ENCODE data around the gene SMR3A.

The SMR3A gene

DNA sequence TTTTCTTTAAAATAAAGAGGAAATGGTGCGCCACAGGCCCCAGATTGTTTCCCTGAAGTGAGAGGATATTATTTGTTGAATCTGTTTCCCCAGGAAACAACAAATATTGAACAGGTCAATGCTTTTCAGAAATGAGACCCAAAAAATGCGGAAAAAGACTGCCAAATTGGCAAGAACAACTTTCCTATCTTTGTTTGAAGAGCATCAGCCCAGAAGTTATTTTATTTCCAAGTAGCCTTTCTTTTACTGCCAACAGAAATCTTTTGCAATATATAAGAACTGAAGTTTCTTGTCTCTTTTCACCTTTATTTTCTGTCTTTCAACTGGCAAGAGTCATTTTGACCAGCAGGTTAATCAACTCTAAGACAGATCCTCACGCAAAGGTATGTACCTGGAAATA, at the start of gene SMR3A:
Gene SMR3A, plus strand, starts transcription at position 301 of the 400 bp plus-strand sequence. CDS start 1,356 bp downstream, outside the sequence.
- no peak for DNase-seq

DNA sequence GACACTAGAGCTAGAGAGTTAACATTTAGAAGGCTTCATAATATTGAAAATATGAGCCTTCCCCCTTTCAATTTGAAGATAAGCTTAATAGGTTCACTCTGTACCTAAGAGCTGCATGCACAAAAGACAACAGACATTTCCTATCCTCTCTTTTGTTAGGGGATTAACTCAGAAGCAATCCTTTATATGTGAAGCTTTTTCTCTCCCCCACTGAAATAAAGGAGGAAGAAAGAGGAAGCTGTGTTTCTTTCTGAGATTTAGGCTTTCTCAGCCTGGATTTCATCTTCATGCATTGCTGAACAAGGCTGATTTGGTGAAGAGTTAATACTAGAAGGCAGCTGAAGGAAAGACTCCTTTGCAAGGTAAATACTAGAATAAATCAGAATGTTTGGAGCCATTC, 46.8 kb upstream of the SMR3A start:
- DNase-seq = no peak

GRCh38 chr4:70315928-70316327, 44.6 kb upstream of the SMR3A start:
- no peak for DNase-seq

GRCh38 chr4:70326052-70326451, 34.5 kb upstream of the SMR3A start:
- DNase-seq = no peak

- no peak for DNase-seq
These were observed 25.9 kb upstream of the SMR3A start, which contains the start of gene CABS1 for GRCh38 chr4:70334681-70335080. Gene CABS1, plus strand, starts transcription at chr4:70334981. Its CDS starts 59 bp downstream, at chr4:70335040.

DNA sequence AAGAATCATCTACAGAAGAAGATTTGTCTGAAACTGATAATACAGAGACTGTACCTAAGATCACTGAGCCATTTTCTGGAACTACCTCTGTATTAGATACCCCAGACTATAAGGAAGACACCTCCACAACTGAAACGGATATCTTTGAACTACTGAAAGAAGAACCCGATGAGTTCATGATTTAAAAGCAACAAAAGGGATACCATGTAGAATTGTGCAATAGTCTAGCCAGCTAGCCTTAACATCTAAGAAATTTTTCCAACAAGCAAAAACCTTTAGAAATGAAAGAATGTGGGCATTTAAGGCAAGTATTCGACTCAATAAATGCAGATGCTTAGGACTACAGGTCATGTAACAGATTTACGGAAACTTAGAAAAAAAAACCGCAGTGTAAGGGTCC, 24.5 kb upstream of the SMR3A start:
- DNase-seq = no peak

- DNase-seq = no peak
These were observed 22.6 kb upstream of the SMR3A start for GRCh38 chr4:70337886-70338420.

DNA sequence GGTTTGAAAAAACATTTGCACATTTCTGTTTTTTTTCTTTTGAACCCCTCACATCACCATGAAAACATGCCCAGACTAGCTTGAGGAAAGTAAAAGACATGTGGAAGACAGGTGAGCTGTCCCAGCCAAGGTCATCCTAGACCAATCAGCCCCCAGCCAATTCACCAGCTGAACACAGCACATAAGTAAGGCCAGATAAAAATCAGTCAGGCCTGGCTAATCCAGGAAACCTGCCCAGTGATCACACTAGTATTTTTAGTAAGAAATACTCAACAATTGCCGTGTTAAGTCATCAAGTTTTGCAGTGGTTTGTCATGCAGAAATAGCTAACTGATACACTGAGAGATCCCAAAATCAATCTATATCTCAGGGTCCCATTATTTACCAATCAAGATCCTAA, 4.4 kb upstream of the SMR3A start:
- no peak for DNase-seq

DNA sequence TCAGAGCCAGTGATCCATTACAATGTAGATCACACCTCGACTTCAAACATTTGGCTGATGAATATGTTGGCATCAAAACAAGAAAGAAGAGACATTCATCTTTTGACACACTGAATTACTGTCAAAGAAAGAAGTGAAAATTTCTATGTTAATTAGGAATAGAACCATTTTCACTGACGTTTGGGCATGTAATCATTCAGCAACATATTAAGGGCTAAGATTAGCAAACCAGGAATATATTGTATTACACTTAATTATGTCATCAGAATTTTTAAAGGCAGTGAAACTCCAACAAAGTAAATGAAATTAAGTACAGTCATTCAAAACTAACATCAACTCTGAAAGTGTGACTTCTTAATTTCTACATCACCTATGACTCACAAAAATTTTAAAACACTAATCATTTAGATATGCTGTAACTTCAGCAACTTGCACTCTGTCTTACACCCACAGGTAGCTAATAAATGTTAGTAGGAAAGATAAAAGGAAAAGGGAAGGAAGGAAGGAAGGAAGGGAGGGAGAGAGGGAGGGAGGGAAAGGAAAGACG, 1.4 kb upstream of the SMR3A start:
- DNase-seq = no peak

DNA sequence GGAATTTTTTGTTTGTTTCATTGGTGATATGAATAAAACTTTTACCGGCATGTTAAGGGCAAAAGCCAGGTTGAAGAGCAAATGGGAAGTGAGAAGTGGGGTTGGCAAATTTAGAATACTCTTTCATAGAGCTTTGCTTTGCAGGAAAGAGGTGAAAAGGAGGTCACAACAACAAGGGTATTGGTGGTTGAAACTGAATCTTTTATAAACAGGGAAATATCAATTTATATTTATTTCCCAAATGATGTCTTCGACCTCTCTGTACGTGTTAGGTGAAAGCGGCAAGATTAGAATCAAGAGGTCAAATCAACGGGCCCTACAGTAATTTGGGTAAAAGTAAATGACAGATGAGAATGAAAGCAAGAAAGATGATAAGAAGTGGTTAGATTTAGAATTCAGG, 3.4 kb downstream of the SMR3A start:
- no peak for DNase-seq

DNA sequence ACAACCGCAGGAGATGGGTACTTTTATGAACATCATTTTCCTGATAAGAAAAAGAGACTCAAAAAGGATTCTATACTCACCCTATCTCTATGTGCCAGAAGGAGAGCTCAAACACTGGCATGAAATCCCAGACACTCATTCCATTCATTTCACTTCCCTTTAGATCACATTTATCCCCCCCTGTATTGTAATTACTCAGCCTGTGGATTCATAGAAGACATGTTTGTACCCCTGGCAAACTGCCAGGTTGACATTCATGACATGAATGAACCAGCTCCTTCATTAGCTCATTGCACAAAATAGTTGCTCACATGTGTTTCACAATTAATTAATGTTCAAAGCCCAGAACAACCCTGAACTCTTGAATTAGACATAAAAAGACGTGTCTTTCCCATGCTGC, 4.9 kb downstream of the SMR3A start:
- DNase-seq = no peak

DNA sequence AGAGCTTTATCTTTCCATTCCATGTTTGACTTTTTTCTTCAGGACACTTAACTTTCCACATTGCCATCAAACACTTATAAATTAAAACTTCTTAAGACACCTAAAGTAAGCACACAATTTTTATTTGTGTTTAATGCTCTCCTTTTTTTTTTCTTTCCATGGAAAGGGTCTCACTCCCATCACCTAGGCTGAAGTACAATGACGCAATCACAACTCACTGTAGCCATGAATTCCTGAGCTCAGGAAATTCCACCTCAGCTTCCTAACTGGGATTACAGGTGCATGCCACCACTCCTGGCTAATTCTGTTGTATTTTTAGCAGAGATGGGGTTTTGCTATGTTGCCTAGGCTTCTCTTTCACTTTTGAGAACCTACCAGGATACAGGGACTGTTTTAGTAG, 7.3 kb downstream of the SMR3A start:
- DNase-seq = no peak

- no peak for DNase-seq
These were observed 11.4 kb downstream of the SMR3A start for GRCh38 chr4:70371987-70372386.

- DNase-seq = no peak
These were observed 12.2 kb downstream of the SMR3A start for GRCh38 chr4:70372760-70373159.

GRCh38 chr4:70380578-70380977, 20.0 kb downstream of the SMR3A start:
- no peak for DNase-seq

GRCh38 chr4:70382691-70383181, 22.2 kb downstream of the SMR3A start, which contains the start of gene SMR3B:
Gene SMR3B, plus strand, starts transcription at chr4:70383131. Its CDS starts 1,380 bp downstream, at chr4:70384511.
- no peak for DNase-seq

DNA sequence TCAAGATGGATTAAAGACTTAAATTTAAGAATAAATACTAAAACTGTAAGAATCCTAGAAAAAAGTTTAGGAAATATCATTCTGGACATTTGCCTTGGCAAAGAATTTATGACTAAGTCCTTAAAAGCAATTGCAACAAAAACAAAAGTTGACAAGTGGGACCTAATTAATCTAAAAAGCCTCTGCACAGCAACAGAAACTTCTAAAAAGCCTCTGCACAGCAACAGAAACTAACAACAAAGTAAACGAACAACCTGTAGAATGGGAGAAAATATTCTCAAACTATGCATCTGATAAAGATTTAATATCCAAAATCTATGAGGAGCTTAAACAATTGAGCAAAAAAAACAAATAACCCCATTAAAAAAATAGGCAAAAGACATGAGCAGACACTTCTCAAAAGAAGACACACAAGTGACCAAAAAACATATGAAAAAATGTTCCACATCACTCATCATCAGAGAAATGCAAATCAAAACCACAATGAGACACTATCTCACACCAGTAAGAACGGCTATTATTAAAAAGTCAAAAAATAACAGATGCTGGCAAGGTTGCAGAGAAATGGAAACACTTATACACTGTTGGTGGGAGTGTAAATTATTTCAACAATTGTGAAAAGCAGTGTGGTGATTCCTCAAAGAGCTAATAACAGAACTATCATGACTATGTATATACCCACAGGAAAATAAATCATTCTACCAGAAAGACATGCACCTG, 31.7 kb downstream of the SMR3A start:
- no peak for DNase-seq

DNA sequence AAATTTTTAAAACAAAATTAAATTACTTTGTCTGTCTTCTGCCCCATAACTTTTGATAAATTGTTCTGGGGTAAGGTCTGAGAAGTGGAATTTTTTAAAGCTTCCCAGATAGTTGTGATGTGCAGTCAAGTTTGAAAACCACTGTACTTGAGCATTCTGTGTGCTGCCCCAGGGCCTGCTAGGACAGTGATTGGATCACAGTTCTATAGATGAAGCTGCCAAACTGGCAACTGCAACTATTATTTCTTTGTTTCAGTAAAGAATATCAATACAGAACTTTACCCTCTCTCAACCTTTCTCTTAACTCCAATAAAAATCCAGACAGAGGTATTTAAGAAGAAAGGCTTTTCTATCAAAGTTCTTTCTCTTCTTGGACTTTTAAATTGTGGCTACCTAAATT, 37.0 kb downstream of the SMR3A start, which contains the start of gene OPRPN:
Gene OPRPN, plus strand, starts transcription at position 361 of the 400 bp plus-strand sequence. CDS start 1,346 bp downstream, outside the sequence.
- no peak for DNase-seq

- no peak for DNase-seq
These were observed 38.8 kb downstream of the SMR3A start for GRCh38 chr4:70399319-70399718.

GRCh38 chr4:70402762-70403161, 42.2 kb downstream of the SMR3A start:
- no peak for DNase-seq

DNA sequence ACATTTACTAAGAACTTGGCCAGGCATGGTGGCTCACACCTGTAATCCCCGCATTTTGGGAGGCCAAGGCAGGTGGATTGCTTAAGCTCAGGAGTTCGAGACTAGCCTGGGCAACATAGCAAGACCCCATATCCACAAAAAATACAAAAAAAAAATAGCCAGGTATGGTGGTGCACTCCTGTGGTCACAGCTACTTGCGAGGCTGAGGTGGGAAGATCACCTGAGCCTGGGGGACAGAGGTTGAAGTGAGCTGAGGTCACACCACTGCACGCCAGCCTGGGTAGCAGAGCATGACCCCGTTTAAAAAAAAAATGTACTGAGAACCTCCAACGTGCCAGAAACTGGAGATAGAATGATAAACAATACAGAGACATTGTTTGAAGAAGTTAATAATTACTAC, 45.2 kb downstream of the SMR3A start:
- no peak for DNase-seq

Measured in activated CD4-positive, alpha-beta T cell treated with anti-CD3 and anti-CD28 coated beads, Interleukin-2, amount 50 U/mL, for 4 hours (primary cell).